Esophagus squamous epithelium (tissue), 4 donors: ENCODE data around the gene SLC41A1.
"Not testable (repeated sequence)": the region's sequence is repeated elsewhere in the genome, so short reads cannot be mapped to it uniquely, and the experiment has no call there.

Source experiments
- CTCF ChIP-seq, 6 experiments: fragments of 450-650 bp in 4 of 6; fragments of 200-600 bp in 2 of 6; sonication (generic) in 2 of 6; IDR thresholded peaks; one replicate each; pipeline ENCODE4 v1.5.1; 2016 to 2019; ENCODE audit warnings: antibody characterized with exemption in 6 of 6, mild to moderate bottlenecking in 4 of 6, moderate library complexity in 4 of 6
- POLR2A ChIP-seq, 4 donors: fragments of 450-650 bp; IDR thresholded peaks; one replicate each; pipeline ENCODE4 v1.6.1; 2017; ENCODE audit warnings: antibody characterized with exemption in 4 of 4, mild to moderate bottlenecking in 4 of 4, moderate library complexity in 3 of 4

GRCh38 chr1:205857501-205857900 lies 44.5 kb upstream of the SLC41A1 start:
- TF ChIP-seq POLR2A, CTCF (IDR thresholded peaks at IDR 0.05): not testable (repeated sequence)
